MG63 (cell line): Measurements from ENCODE around the gene EXOC2. TPM values are rescaled to one million over a fixed set of nuclear protein-coding genes. Genes with fewer than 3 reads are reported as not detected.

ENCODE experiments used
- DNase-seq: peaks from one replicate; pipeline ENCODE4 v3.0.0-alpha.2; 2020
- H3K27me3 ChIP-seq: fragments of 250-450 bp; sonication (Bioruptor Pico); 2 replicates; pipeline ENCODE4 v1.5.1; 2020; ENCODE audit warnings: mild to moderate bottlenecking, moderate library complexity
- H3K36me3 ChIP-seq: fragments of 250-450 bp; sonication (Bioruptor Pico); 2 replicates; pipeline ENCODE4 v1.5.1; 2020; ENCODE audit warnings: mild to moderate bottlenecking, moderate library complexity
- H3K4me3 ChIP-seq: fragments of 250-450 bp; sonication (Bioruptor Pico); 2 replicates; pipeline ENCODE4 v1.5.1; 2020; ENCODE audit warnings: mild to moderate bottlenecking, moderate library complexity
- H3K9me3 ChIP-seq: fragments of 250-450 bp; sonication (Bioruptor Pico); 2 replicates; pipeline ENCODE4 v1.5.1; 2020; ENCODE audit warnings: mild to moderate bottlenecking, moderate library complexity
- total RNA-seq: library from RNA; depleted of rRNA; stranded (reverse); fragments of >200 nt; shearing (Covaris generic); gene quantifications from 2 replicates; pipeline ENCODE4 v1.2.3, GENCODE V29; 2014; ENCODE audit warnings: low replicate concordance

EXOC2 gene
- total RNA-seq, 1 experiment from 2014 or later = 16.9 TPM

DNA sequence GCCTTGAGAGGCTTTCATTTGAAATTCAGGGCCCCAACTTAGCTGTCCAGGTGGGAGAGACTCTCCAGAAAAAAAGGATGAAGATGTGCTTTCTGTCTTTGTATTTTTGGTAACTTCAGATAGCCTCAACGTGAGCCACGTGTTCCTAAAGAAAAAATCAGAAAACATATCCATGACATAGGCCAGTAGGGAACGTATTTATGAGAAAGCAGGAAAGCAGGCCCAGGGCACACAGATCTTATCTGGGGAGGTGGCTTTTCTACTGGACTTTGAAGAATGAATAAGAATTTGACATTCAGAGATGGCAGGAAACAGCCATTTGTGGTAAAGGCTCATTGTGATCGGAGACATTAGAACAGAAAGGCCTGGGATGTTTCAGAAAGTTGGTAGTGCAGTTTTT is 21.2 kb upstream of the EXOC2 start:
- Histone ChIP-seq H3K27me3 (no peaks in the 10 kb centered on the region), H3K36me3 (no peaks in the 10 kb centered on the region), H3K9me3 (no peaks in the 10 kb centered on the region), H3K4me3 (no peak overlapping the region)
- no peak for DNase-seq

DNA sequence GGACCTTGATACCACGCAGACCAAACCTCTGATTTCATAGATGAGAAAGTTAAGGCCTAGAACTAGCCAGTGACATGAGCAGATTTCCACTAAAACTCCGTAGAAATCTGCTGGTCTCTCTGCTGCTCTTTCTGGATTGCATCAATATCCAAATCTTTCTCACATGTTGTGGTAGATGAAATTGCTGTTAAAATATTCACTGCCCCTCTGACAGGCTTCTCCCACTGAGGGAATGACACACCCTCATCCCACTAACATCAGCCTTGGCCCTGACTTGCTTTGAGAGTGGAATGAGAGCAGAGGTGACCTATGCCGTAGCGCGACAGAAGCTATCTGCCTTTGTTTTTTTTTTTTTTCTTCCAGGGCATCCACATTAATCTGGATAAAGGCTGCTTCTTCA is 20.4 kb upstream of the EXOC2 start:
- no peak for DNase-seq
- H3K27me3 ChIP-seq = no peaks in the 10 kb centered on the region
- H3K4me3 ChIP-seq = no peak overlapping the region
- H3K9me3 ChIP-seq = no peaks in the 10 kb centered on the region
- no peaks in the 10 kb centered on the region for H3K36me3 ChIP-seq

DNA sequence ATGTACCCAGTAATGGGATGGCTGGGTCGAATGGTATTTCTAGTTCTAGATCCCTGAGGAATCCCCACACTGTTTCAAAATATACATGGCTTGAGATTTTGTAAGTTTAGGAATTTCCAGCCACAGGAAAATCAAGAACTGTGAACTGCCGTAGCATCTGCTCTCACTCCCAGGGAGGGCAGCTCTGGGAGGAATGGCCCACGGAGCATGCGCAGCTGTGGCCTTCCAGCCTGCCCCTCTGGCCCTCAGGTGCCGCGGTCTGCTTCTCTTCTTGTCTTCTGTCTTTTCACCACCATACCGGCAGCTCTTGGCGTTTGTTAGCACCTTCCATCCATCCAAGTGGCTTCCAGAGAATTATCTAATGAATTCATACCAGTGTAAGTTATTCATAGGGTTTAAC is 19.9 kb upstream of the EXOC2 start:
- Histone ChIP-seq H3K27me3 (no peaks in the 10 kb centered on the region), H3K9me3 (no peaks in the 10 kb centered on the region), H3K4me3 (no peak overlapping the region), H3K36me3 (no peaks in the 10 kb centered on the region)
- no peak for DNase-seq

DNA sequence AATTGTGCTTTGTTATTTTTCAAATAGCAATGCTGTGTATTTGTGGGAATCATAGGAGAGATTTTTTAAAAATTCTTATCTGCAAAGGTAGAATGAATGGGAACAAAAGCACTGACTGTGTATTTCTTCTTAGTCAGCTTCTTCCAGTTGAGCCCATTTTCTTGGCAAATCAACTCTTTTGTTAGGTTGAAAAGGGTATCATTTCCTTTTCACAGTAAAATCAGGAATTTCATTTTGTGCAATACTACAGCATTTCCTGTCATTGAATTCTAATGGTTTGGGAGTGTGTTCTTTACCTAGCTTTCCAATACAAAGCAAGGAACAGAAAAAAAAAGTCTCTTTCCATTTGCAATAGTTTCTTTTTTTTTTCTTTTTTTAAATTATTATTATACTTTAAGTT is 19.0 kb upstream of the EXOC2 start:
- Histone ChIP-seq H3K27me3 (no peaks in the 10 kb centered on the region), H3K9me3 (no peaks in the 10 kb centered on the region), H3K4me3 (no peak overlapping the region), H3K36me3 (no peaks in the 10 kb centered on the region)
- DNase-seq = no peak

DNA sequence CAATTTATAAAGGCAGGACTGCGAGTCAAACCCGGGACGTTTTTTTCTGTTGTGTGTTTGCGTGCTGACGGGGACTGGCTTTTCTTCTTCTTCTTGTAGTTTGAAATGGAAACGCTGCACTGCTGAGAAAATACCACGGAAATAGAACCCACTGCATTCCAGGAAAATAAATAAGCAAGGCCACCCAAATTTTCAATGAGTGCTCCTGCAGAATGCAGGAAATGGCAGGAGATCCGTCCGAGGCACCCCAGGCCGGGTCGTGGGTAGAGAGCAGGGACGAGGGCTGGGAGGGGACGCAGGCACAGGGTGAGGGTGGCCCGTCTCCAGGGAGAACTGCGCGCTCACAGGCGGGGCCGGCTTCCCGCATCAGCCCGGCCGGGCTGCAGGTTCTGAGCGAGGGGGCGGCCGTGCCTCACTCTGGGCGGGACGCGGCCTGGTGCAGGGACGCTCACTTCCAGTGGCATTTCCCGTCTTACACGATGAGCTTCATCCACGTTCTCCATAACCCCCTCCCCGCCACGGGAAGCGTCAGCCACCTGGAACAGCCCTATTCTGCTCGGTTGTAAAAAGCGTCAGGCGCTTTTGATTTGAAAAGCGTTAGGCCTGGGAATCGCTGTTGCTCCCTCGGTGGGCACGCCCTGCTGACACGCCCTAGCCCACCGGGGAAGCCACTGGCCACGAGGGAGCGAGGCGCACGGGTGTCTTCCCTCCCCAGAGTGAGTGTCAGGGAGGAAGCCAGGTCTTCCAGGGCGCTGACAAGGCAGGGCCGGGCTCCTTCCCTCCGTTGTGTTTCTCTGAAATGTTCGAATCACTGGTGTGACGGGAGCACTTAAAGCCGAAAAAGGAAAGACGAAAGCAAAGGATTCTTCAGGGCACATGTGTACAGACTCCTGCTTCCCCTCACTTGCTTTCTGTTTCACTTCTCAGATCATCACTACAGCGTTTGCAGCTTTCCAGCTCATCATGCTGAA is 17.9 kb upstream of the EXOC2 start:
- Histone ChIP-seq H3K9me3 (no peaks in the 10 kb centered on the region), H3K4me3 (peak overlapping the region; percentile 46), H3K36me3 (no peaks in the 10 kb centered on the region), H3K27me3 (no peaks in the 10 kb centered on the region)
- peak; percentile 73 for DNase-seq

DNA sequence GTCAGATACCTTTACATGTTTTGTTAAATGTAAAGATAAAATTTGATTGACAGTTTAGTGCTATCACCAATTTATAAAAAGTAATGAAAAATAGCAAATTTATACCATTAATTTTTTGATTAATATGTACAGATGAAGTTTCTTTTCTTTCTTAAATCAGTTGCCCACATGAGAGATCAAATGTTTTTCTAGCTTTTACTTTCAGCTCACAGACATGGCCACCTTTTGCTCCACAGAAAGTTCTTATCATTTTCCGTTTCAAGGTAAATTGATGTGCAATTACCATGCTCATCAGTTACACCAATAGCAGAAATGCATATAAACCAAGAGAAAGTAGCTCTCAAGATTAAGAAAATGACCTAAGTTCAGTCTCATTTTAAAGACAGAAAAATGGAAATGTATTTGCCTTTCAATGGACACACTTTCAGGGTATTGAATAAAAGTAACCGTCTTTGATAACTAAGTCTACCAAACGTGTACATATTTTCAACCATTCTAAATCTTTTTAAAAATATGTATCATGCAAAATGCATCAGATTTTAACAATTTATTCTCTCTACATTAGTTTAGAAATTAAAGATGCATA is 16.6 kb upstream of the EXOC2 start:
- H3K36me3 ChIP-seq = no peaks in the 10 kb centered on the region
- no peak for DNase-seq
- no peaks in the 10 kb centered on the region for H3K27me3 ChIP-seq
- no peaks in the 10 kb centered on the region for H3K9me3 ChIP-seq
- H3K4me3 ChIP-seq = no peak overlapping the region

DNA sequence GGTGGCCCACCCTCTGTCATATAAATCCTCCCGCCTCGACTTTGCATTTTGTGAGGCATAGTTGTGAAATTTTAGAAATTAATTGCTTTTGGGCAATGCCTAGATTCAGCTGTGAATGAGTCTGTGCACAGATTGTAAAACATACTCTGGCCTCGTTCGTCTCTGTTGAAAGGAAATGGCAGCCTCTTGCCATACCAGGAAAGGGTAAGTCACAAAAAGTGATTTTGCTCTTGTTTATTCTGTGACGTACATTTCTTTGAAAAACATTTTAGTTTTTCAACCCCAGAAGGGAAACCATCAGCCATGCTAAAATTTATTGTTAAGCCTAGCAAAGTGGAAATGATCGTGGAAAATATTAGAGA is 15.3 kb upstream of the EXOC2 start:
- H3K9me3 ChIP-seq = no peaks in the 10 kb centered on the region
- no peaks in the 10 kb centered on the region for H3K36me3 ChIP-seq
- H3K27me3 ChIP-seq = no peaks in the 10 kb centered on the region
- no peak for DNase-seq
- no peak overlapping the region for H3K4me3 ChIP-seq

DNA sequence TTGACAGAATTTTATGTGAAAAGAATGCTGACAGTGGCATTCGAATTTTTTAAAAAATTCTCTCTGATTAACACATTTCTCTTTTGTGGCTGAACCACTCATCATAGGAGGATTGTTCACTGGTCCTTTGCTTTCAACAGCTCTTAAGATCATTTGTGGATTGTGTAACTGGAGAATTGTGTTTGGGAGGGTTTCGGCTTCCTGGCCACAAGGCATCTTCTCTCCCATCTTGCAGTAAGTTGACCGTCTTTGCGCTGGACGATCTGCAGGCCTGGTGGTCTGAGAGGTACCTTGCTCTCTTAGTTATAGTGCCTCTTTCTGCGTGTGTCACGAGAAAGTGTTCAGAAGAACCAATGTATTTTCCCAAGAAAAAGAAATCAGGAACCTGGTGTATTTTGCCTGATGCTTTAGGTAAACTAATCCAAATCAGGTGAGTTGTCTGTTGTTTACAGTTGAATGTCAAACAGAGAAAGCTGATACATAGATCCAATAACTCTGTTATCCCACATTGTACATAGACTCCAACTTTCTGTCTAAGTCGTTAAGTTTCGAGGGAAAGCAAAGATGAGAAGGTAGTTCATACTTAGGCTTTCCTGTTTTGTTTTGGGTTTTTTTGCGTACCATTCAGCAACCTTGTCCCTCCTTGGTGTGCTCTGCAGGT is 14.8 kb upstream of the EXOC2 start:
- no peaks in the 10 kb centered on the region for H3K27me3 ChIP-seq
- no peaks in the 10 kb centered on the region for H3K36me3 ChIP-seq
- no peak for DNase-seq
- no peak overlapping the region for H3K4me3 ChIP-seq
- no peaks in the 10 kb centered on the region for H3K9me3 ChIP-seq

DNA sequence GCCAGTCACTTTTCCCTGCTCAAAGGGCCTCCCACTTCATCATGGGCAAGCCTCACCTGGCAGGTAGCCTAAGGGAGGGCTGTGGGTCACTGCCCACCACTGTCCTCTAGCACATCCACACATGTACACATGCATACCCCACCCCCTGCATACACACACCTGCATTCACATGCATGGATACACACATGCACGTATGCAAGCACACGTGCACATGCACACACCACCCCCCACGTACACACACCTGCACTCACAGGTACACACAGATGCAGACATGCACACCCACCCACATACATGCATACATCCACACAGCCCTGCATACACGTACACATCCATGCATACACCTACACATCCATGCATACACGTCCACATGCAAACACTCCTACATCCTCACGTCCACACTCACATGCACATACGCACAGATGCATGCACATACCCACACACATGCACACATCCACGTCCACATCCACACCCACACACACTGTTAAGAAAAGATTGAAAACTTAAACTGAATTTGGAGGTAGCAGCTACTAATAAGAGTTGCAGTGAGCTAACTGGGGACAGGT is 14.0 kb upstream of the EXOC2 start:
- DNase-seq = no peak
- no peaks in the 10 kb centered on the region for H3K27me3 ChIP-seq
- no peaks in the 10 kb centered on the region for H3K36me3 ChIP-seq
- no peak overlapping the region for H3K4me3 ChIP-seq
- no peaks in the 10 kb centered on the region for H3K9me3 ChIP-seq

DNA sequence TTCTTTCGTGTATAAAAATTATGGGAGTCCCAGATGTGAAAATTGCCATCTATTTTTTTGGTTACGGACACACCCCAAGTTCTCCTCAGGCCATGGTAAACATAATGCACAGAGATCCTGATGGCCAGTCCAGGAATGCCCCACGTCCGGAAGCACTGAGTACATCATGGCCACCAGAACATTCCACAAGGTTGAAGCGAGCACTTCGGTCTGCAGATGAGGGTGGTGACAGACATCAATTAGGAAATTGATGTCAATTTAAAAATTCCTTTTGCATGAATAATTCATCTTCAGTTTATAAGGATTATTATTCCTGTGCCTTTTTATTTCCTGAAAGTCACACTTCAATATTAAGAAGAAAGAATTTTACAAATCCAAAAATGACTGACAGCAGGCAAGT is 13.2 kb upstream of the EXOC2 start:
- H3K9me3 ChIP-seq = no peaks in the 10 kb centered on the region
- H3K4me3 ChIP-seq = no peak overlapping the region
- H3K36me3 ChIP-seq = no peaks in the 10 kb centered on the region
- no peak for DNase-seq
- no peaks in the 10 kb centered on the region for H3K27me3 ChIP-seq

DNA sequence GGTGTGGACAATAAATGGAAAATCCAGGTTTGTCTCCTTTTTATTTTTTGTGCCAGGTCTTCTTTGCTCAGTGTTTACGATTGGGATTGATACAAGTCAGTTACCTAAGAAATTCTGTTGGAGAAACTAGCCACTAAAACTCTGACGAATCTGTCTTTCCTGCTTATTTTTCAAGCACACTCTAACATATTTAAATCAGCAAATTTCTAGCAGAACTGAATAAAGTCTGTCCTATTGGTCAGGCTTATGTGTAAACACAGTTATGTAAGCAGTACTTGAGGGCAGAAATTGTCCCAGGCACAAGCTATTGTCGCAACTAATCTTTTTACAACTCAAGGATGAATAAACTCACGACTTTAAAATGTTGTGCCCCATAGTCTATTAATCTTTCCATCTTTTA is 12.1 kb upstream of the EXOC2 start:
- H3K27me3 ChIP-seq = no peaks in the 10 kb centered on the region
- H3K9me3 ChIP-seq = no peaks in the 10 kb centered on the region
- H3K36me3 ChIP-seq = no peaks in the 10 kb centered on the region
- no peak for DNase-seq
- H3K4me3 ChIP-seq = no peak overlapping the region

DNA sequence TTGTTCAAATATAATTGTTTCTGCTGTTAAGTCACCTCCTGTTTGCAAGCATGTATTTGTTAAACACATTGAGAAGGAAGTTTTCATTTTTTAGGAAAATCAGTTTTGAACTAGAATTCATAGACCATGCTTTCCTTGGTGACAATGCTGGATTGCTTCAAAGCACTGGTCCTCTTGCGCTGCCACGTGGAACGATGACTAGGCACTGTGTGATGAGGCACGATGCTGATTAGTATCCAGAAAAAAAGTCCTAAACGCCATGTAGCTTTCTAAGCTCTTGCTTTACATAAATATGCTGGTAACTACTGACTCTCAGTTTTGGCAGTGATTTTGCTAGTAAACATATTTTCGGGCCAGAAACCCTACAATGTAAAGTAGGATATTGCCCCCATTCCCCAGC is 11.1 kb upstream of the EXOC2 start:
- no peaks in the 10 kb centered on the region for H3K36me3 ChIP-seq
- no peaks in the 10 kb centered on the region for H3K9me3 ChIP-seq
- H3K4me3 ChIP-seq = no peak overlapping the region
- DNase-seq = peak; percentile 60
- H3K27me3 ChIP-seq = no peaks in the 10 kb centered on the region

DNA sequence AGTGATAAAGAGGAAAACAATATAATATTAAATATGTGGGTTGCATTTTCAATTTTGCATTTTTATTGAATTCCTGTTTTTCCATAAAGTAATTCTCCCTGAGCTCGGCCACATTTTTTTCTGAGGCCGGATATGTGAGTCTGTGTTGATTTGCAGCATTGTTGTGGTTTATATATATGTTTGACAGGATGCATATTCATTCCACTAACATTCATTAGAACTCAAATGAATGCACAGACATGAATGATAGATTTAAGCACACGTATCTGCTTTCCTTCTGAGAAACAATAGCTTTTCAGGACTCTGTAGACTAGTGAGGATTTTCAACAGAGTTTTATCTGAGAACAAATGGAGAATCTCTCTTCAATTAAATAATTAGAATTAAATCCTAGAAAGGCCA is 10.6 kb upstream of the EXOC2 start:
- no peak for DNase-seq

DNA sequence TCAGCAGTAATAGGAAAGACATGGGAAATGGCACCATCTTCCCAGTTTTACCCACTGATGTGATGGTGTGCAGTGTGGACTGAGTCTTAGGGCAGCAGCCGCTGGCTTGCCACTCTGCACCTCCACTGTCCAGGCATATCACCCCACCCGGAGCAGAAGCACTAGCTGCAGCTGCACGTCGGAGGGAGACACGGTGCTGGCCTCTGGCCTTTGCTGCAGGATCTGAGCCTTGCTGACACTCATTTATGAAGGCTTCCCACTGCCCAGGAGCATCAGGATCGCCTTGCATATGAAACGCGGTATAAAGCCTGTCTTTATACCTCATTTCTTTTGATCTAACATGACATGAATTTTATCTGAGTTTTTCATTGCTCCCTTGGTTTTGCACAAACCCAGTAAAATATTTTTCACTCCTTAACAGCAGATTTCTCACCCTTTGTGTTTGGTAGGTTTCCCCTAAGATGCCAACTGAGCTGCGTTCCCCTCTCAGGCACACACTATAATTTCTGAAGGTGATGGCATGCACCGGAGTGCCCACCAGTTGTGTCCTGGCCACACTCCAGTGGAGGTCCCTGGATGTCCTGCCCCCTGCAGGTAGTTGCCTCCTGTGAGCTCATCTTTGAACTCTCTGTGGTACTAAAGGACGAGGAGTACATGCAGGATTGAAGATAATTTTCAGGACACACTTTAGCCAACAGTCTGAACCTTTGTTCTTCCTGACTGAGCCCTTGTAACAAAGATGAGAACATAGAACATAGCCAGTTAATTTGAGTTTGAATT is 9.0 kb upstream of the EXOC2 start:
- no peak for DNase-seq
- Histone ChIP-seq H3K9me3 (no peaks in the 10 kb centered on the region), H3K27me3 (no peaks in the 10 kb centered on the region), H3K4me3 (no peak overlapping the region), H3K36me3 (no peaks in the 10 kb centered on the region)

More for the DNA sequence above, 10.6 kb upstream of the EXOC2 start:
- no peaks in the 10 kb centered on the region for H3K9me3 ChIP-seq
- H3K4me3 ChIP-seq = no peak overlapping the region
- no peaks in the 10 kb centered on the region for H3K27me3 ChIP-seq
- no peaks in the 10 kb centered on the region for H3K36me3 ChIP-seq

DNA sequence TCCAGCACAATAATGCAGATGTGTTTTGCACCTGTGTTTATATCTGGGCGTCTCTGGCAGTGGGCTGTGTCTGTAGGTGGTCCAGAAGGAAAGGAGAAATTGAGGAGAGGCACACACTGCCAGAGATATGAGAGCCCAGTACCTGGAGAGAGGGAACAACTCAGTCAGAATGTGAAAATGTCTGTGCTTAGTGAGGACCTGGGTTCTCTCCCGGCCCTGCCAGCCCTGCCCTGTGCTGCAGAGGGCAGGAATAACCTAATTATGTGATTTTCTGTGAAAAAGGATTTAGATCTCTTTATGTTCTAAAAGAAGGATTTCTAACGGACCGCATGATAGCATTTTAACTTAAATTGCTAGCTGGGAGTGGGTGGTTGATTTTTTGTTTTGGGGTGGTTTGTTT is 8.3 kb upstream of the EXOC2 start:
- no peaks in the 10 kb centered on the region for H3K36me3 ChIP-seq
- no peaks in the 10 kb centered on the region for H3K9me3 ChIP-seq
- no peak overlapping the region for H3K4me3 ChIP-seq
- no peaks in the 10 kb centered on the region for H3K27me3 ChIP-seq
- DNase-seq = no peak

DNA sequence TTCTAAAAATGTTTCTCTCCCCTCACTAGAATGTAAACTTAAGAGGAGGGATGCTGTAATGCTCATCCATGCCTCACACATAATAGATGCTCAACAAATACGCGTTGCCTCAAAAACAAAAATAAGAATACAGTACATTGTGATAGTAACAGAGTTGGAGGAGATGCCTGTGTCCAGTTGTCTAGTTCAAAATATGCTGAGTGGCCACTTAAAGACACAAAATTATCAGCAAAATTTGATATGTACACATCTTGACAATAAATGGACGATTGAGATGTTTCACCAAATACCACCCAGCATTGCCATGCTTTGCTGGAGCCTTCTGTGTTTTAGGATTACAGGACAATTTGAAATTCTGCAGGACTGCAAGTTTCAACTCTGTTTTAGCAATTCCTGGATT is 7.6 kb upstream of the EXOC2 start:
- no peaks in the 10 kb centered on the region for H3K9me3 ChIP-seq
- H3K36me3 ChIP-seq = no peaks in the 10 kb centered on the region
- no peak overlapping the region for H3K4me3 ChIP-seq
- no peaks in the 10 kb centered on the region for H3K27me3 ChIP-seq
- DNase-seq = no peak

DNA sequence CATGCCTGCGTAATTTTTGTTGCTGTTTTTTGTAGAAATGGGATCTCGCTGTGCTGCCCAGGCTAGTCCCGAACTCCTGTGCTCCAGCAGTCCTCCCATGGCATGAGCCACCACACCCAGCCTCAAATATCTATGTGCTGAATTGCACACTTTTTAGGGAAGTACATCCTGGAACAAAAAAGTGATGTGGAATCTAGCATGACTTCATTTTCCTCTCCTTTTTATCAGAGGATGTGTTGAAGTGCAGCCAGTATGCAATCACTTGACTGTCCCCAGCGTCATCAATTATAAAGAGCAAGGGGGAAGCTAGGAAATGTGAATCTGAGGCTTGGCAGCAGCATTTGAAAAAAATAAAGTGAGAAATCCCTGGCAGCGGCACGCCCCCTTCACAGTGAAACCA is 6.4 kb upstream of the EXOC2 start:
- Histone ChIP-seq H3K27me3 (no peaks in the 10 kb centered on the region), H3K9me3 (no peaks in the 10 kb centered on the region), H3K4me3 (no peak overlapping the region), H3K36me3 (no peaks in the 10 kb centered on the region)
- no peak for DNase-seq
